ENCODE data around the gene FANCC.

DNA sequence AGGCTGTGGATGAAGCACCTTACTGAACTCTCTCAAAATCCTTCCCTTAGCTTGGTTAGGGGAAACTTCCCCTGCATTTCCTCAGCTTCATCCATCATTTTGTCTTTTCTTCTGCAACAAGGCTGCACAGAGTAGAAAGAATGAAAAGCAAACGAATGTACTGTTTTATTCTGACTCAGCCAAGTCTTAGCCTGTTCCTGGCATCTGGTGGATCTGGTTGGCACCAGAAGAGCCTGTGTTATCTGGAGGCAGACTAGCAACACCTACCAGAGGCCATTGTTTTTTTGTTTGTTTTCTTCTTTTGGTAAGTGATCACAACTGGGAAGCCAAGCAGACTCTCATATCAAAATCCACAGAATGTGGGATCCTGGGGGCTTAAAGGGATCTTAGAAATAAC, 200.7 kb downstream of the FANCC start:
- TF ChIP-seq, protein P1, sequence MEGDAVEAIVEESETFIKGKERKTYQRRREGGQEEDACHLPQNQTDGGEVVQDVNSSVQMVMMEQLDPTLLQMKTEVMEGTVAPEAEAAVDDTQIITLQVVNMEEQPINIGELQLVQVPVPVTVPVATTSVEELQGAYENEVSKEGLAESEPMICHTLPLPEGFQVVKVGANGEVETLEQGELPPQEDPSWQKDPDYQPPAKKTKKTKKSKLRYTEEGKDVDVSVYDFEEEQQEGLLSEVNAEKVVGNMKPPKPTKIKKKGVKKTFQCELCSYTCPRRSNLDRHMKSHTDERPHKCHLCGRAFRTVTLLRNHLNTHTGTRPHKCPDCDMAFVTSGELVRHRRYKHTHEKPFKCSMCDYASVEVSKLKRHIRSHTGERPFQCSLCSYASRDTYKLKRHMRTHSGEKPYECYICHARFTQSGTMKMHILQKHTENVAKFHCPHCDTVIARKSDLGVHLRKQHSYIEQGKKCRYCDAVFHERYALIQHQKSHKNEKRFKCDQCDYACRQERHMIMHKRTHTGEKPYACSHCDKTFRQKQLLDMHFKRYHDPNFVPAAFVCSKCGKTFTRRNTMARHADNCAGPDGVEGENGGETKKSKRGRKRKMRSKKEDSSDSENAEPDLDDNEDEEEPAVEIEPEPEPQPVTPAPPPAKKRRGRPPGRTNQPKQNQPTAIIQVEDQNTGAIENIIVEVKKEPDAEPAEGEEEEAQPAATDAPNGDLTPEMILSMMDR (IDR thresholded peaks at IDR 0.05): no peak
- TF ChIP-seq POLR2A (IDR thresholded peaks at IDR 0.05): no peak
